ENCODE data around the gene LOC128125822.

DNA sequence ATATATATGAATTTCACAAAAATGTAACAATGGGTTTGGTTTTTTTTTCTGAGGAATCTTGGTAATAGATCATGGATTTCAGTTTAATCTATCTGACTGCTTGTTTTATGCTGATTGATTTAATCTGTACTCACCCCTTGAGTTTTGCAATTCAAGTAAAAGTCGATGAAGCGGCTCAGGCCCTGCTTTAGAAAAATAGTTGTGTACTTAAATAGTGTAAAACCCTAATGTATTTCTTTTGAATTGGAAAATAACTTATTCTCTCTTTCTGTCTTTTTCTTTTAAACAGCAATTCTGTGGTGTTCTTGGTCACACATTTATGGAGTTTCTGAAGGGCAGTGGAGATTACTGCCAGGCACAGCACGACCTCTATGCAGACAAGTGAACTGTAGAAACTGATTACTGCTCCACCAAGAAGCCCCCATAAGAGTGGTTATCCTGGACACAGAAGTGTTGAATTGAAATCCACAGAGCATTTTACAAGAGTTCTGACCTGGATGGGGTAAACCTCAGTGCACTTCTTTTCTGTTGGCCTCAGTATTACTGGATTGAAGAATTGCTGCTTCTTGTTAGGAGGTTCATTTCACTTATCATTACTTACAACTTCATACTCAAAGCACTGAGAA lies 4.0 kb downstream of the LOC128125822 start:
- TF ChIP-seq, protein P1, sequence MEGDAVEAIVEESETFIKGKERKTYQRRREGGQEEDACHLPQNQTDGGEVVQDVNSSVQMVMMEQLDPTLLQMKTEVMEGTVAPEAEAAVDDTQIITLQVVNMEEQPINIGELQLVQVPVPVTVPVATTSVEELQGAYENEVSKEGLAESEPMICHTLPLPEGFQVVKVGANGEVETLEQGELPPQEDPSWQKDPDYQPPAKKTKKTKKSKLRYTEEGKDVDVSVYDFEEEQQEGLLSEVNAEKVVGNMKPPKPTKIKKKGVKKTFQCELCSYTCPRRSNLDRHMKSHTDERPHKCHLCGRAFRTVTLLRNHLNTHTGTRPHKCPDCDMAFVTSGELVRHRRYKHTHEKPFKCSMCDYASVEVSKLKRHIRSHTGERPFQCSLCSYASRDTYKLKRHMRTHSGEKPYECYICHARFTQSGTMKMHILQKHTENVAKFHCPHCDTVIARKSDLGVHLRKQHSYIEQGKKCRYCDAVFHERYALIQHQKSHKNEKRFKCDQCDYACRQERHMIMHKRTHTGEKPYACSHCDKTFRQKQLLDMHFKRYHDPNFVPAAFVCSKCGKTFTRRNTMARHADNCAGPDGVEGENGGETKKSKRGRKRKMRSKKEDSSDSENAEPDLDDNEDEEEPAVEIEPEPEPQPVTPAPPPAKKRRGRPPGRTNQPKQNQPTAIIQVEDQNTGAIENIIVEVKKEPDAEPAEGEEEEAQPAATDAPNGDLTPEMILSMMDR (conservative IDR thresholded peaks at IDR 0.05; ENCODE audit: low read depth, low read length), result no peak
- no peak for TF ChIP-seq EZH2 (IDR thresholded peaks at IDR 0.05; ENCODE audit: borderline replicate concordance, low read depth, low read length, poor library complexity, severe bottlenecking)

Measured in A673 (cell line).